NCI-H2107 (cell line): ENCODE measurements around the gene CEP63.
"Not testable (repeated sequence)": the region's sequence is repeated elsewhere in the genome, so short reads cannot be mapped to it uniquely, and the experiment has no call there.

ENCODE experiments used
- DNase-seq: peaks from one replicate; lab custom pipeline; 2025; lab: John Stamatoyannopoulos, UW

Gene CEP63

DNA sequence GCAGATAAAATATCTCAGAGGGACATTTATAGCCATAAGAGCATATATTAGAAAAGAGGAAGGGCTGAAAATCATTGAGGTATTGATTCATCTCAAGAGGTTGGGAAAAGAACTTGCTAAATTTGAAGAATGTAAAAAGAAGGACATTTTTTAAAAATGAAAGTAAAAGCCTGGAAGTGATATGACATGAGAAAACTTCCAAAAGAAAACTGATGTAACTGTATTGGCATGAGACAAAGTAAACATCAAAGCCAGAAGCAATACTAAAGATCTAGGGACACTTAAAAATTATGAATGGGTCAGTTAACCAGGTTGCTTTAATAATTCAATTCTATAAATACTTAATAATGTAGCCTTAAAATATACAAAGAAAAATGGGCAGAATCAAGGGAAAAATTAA lies 31.9 kb downstream of the CEP63 start:
- DNase-seq: no peak

DNA sequence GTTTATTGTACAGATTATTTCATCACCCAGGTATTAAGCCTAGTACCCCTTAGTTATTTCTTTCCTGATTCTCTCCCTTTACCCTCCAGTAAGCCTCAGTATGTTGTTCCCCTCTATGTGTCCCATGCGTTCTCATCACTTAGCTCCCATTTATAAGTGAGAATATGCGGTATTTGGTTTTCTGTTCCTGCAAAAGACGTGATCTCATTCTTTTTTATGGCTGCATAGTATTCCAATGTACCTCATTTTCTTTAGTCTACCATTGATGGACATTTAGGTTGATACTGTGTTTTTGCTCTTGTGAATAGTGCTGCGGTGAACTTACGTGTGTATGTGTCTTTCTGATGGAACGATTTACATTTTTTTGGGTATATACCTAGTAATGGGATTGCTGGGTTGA lies 36.7 kb downstream of the CEP63 start:
- DNase-seq: no peak

DNA sequence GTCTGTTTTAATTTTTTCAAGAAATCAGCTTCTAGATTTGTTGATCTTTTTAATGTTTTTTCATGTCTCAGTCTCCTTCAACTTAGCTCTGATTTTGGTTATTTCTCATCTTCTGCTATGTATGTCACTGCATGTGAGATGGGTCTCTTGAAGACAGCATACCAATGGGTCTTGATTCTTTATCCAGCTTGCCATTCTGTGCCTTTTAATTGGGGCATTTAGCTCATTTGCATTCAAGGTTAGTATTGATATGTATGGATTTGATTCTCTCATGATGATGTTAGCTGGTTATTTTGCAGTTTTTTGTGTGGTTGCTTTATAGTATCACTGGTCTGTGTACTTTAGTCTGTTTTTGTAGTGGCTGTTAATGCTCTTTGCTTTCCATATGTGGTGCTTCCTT lies 39.4 kb downstream of the CEP63 start:
- no peak for DNase-seq

DNA sequence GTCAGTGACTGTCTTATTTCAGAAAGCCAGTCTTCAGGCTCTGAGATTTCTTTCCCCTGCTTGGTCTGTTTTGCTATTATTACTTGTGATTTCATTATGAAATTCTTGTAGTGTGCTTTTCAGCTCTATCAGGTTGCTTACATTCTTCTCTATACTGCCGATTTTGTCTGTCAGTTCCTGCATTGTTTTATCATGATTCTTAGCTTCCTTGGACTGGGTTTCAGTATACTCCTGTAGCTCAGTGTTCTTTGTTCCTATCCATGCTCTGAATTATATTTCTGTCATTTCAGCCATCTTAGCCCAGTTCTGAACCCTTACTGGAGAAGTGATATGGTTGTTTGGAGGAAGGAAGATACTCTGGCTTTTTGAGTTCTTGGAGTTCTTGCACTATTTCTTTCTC lies 40.5 kb downstream of the CEP63 start:
- no peak for DNase-seq

DNA sequence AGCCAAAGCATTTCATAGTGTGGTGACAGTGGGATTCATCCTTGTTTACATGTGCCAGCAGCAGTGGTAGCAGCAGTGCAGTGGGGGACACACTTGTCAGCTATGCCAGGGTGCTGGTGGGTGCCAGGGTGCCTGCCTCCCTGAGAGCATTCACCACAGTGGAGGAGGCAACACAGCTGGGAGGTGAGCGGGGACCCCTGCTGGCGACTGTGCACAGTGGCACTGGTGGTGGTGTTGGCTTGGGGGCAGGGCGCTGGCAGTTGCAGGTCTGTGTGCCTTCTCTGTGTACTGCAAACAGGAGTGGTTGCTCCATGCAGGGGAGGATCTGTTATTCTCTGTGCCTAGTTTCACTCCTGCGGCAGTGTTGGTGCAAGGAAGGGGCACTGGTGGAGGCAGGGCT lies 41.2 kb downstream of the CEP63 start:
- no peak for DNase-seq

DNA sequence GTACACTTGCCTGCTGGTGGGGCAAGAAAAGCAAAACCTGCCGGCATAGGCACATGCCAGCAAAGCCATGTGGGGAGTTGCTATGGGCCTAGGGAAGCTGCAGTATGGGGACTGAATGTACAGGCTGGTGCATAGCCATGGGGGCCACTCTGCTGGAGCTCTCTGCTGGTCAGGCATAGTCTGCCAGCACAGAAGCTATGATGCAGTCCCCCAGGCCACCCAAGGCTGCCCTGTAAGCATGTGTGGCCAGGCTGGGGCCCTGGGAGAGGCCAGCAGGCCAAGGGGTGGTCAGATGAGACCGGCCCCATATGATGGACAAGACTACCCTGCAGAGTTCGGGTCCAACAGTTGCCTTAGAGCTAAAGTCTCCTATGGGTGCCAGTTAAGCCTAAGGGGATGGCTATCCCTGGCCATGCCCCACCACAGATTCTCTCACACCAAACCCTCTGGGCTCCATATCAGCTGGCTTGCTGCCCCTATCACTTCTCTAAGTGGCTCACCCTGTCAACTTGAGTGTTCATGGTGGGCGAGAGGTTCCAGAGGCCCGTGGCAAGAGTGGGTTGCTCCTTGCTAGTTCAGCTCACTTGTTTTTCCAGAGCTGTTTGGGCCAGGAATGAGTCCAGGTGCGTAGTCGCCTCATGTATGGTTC lies 41.8 kb downstream of the CEP63 start:
- no peak for DNase-seq

DNA sequence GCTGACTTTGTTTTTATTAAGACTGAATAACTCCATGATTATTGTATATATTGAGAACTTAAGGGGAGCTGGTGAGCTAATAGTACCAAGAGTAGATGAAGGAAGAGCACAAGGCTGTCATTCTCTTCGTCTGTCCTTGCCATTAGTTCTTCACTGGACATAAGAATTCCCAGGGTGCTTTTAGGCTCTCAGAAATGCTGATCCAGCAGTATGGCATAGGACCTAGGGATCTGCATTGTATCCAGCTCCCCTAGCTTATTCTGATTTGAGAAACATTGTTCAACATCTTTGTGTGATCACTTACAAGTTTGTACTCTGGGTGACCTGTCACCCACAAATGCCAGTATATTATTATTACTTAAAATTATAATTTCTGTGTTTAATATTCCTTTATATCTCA lies 47.6 kb downstream of the CEP63 start:
- no peak for DNase-seq

DNA sequence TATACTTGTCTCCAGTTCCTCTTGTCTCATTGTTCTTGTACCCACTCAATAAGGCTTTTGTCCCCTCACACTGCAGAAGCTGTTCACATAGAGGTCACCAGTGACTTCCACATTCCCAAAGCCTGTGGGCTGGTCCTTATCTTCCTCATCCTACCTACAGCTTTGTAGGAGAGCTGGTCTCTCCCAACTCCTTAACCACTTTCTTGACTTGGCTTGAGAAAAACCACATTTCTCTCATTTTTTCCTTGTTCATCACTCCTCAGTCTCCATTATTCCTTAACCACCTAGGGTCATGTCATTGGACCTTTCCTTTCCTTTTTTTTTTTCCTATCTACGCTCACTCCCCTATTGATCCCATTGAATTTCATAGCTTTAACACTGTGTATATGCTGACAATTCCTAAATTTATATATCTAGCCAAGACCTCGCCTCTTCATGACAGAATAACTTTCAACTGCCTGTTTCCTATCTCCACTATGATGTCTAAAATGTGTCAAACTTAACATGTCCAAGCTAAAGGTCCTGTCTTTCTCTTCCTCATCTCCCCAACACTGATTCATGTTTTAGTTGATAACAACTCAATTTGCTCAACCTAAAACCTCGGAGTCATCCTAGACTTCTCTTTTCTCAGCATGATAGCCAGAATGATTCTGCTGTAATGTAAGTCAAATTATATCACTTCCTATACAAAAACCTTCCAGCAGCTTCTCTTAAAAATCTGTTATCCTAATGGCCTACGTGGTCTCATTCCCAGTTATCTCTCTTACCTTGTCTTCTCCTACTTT lies 49.5 kb downstream of the CEP63 start:
- DNase-seq: no peak

DNA sequence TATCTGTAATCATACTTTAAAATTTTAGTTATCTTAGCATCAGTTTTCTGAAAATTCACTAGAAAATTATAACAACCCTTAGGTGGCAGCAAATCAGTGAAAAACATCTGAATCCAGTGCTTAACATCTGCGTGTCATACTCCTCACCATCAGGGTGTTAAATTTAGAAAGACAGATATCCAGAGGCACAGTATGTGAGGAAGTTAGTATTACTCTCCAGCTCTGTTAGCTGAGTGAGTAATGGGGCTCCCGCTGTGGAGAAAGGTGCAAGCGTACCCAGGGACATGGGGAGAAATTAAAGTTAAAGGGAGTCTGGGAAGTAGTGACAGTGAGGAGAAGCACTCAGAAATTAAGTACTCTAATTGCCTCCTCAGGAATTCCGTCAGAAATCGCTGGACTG lies 50.9 kb downstream of the CEP63 start:
- DNase-seq: no peak

DNA sequence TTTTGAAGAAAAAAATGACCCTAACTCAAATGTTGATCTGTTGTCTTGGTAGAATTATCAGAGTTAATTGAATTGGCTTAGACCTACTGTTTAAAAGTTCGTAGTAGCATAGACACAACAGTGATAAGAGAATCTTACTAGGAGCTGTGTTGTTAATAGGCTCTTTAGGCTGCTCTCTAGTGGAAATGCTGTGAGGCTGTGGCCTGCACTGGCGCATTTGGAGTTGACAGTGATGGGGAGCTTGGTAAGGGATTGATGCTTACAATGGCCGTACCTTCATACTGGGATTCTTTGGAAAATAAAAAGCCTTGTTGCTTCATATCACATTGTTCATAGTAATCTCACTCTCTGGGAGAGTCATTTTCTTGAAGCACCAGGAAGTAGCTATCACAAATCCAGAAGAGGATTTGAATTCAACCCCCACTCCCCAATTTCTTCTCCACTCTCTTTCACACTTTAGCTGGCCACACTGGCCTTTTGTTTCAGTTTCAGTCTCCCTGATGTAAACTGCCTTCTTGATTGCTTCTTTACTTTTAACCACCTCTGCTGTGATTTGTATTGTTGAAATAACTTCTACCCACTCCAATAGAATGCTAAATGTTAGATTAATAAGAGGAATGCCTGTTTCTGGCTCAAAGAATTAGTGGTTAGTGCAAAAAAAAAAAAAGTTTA lies 56.6 kb downstream of the CEP63 start:
- no peak for DNase-seq

DNA sequence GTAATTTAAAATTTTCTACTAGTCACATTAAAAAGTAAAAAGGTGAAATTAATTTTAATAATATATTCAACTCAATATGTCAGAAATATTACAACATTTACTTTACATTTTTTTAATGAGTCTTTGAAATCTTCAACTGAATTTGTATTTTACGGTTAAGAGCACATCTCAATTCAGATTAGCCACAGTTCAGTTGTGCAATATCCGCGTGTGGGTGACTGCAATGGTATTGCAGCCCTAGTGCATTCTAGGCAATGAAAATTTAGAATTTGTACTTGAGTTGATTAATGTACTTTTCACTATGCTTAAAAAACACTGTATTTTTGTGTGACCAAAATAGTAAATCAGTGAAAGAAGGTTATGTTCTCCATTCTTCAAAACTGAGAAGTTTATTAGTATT lies 57.3 kb downstream of the CEP63 start:
- no peak for DNase-seq

DNA sequence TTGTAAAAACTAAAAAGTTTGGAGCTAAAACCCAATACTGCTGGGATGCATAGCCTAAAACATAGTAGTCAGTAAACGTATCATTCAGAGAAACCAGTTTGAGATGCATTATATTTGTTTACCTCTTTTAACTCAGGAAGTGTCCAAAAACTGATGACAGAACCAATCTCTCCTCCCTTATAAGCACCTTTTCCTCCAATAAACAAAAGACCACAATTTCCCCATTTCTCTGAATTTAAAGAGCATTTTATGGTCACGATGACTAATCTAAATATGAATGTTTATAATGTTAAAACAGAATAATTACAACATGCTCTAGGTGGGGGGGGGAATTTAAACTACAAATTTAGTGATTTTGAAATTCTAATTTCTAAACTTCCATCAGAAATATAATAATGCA lies 58.5 kb downstream of the CEP63 start:
- no peak for DNase-seq

DNA sequence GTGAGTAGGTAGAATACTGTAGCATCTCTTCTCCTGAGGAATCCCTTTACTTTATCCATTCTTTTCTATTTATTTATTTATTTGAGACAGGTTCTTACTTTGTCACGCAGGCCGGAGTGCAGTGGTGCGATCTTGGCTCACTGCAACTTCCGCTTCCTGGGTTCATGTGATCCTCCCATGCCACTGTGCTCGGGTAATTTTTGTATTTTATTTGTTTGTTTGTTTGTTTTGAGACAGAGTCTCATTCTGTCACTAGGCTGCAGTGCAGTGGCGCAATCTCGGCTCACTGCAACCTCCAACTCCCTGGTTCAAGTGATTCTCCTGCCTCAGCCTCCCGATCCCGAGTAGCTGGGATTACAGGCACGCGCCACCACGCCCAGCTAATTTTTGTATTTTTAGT lies 58.9 kb downstream of the CEP63 start:
- not testable (repeated sequence) for DNase-seq

DNA sequence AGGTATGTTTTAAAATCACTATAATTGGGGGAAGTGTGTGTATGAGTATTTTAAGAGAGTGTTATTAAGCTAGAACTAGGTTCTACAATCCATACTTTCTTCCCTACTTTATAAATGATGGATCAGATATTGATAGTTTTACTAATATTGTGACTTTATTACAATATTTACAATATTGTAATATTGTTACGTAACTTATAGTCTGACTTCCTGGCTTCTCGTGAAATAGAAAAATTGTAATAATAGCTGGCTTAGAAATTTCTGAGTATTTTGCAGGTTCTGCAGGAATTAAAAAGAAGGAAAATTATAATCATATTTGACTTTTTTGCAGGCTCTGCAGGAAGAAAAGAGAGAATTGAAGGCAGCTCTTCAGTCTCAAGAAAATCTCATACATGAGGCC lies 60.0 kb downstream of the CEP63 start:
- no peak for DNase-seq

DNA sequence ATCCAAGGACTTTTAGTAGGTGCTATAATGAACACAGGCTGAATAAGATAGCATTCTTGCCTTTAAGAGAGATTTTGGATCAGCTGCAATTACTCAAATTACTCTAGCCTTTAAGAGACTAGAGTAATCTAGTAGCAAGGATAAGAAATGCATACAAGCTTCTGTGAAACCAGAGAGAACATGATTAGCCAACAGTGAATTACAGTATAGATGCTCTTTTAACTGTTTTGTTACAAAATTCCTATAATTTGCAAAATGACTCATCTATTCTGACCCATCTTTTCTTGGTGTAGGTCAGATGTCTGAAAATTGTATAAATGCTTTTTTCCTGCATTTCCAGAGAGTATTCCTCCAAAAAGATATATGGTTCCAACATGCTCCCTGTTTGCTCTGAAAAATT lies 66.9 kb downstream of the CEP63 start:
- no peak for DNase-seq

DNA sequence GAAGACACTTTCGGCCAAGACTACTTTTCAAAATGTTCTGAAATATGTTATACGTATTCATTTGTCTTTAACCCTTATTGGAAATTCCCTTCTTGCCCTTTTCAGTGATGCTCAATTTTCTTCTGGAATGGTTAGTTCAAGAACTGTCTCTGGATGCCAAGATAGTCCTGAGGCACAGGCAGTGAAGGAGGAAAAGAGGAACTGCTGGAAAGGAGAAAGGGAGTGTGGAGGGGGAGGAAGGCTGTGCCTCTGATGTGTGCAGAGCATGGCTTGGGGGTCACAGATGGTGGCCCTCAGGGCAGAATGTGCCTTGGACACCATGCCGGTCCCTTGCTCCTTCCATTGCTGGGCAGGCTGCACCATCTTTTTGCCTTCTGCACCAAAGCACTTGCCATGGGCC lies 73.7 kb downstream of the CEP63 start:
- DNase-seq: no peak

DNA sequence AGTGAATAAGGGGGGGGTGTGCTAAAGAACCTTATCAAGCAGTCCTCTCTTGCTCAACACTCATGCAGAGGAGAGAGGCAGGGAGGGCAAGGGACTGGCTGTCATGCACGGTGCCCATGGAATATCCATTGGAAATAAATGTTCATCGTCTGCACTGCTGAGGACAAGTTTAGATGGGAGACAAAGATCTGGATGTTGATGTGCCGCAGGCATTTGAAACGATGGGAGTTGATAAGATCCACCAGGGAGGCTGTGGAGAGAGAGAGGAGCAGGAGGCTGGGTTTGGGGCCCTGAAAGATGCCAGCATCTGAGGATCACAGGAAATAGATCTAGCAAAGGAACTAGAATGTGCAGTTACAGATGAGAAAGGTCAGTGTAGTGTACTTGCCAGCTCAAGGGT lies 76.2 kb downstream of the CEP63 start:
- no peak for DNase-seq

DNA sequence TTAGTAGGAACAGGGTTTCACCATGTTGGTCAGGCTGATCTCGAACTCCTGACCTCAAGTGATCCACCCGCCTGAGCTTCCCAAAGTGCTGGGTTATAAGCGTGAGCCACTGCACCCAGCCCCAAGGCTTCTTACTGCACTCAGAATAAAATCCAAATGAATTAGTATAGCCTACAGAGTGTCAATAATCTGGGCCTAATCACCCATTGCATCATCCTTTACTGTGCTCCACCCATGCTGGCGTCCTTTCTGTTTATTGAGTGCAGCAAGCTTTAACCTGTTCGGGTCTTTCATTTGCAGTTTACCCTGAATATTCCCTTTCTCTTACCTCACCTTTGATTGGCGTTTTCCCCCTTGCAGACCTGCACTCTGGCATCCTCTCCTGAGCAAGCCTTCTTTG lies 77.7 kb downstream of the CEP63 start:
- DNase-seq: no peak

DNA sequence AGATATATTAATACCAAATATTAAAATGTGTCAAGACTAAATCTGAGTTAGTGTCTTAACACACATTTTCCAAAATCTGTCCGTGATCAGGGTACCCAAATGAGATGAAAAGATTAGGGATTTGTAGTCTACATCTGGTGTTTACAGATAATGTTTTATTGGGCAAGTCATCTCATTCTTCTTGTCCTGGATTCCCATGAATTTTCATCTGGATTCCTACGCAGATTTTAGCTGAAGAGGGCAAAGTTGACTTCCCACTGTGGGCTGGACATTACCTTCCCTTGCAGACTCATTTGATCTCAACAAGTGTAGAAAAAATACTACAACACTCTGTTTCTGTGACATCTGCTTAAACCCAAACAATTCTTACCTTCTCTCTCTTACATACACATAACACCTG lies 79.1 kb downstream of the CEP63 start:
- no peak for DNase-seq

DNA sequence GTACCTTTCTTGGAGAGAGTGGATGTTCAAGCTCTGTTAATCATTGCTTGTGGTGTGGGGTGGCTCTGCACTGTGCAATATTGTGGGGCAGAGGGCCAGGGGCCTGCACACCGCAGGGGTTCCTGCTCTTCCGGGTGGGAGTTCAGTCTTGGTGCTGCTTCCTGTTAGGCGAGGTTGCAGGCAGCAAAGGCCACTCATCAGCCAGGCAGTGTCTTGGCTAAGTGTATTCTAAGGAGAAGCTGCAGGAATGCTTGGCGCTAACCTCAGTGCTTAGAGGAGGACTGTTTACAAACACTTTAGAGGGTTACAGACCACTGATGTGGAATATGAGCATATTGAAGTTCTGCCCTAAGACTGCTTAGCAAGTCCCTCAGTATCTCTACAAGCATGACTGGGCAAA lies 81.7 kb downstream of the CEP63 start:
- no peak for DNase-seq

DNA sequence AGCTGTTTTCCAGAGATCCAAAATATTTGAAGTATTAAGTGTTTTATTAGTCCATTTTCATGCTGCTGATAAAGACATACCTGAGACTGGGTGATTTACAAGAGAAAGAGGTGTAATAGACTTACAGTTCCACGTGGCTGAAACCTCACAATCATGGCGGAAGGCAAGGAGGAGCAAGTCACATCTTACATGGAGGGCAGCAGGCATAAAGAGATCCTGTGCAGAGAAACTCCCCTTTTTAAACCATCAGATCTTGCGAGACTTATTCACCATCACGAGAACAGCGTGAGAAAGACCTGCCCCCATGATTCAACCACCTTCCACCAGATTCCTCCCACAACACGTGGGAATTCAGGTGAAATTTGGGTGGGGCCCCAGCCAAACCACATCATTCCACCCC lies 82.9 kb downstream of the CEP63 start:
- DNase-seq: no peak

DNA sequence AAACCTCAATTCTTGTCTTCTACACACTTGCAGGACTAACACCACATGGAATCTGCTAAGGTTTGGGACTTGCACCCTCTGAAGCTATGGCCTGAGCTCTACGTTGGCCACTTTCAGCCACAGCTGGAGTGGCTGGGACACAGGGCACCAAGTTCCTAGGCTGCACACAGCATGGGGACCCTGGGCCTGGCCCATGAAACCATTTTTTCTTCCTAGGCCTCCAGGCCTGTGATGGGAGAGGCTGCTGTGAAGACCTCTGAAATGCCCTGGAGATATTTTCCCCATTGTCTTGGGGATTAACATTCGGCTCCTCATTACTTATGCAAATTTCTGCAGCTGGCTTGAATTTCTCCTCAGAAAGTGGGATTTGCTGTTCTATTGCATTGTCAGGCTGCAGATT lies 84.0 kb downstream of the CEP63 start:
- not testable (repeated sequence) for DNase-seq

DNA sequence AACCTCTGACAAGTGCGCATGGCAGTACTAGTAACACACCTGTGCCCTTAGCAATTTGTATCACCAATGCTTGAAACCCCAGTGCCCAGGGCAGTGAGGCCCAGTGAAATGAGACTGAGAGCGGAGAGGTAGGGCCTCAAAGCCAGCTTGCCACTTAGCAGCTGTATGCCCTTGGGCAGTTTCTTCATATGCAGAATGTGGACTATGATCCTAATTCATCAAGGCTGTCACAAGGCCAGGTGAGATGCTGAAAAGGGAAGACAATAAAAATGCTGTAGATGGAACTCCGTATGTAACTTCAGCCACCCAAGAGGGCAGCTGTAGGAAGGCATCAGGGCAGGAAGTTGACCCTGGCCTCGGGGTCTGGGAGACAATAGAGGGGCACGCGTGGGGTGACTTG lies 90.6 kb downstream of the CEP63 start:
- DNase-seq: no peak

DNA sequence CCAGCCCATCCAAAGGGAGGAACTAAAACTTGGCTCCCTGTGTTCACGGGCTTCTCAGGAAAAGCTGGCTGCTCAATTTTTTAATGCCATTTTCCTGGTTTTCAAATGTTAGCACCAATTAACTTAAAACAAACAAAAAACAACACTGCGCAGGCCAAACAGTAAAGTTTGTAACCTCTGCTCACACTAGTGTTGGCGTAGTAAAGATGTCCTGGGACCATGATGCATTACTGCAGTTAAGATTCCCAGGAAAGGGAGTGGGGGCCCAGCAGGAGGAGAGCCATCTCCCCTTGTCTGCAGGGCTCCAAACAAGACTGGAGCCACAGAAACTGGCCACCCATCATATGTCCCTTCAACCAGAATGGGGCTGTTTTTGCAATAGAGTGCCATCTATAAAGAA lies 91.0 kb downstream of the CEP63 start:
- DNase-seq: no peak
